RWPE2 (cell line): ENCODE data around the gene MCTP2.

Experiments
- ATAC-seq: fragments of 200-7000 bp; cut with Tn5 transposase; 3 replicates; pipeline ENCODE4 v1.9.1; 2021; ENCODE audit warnings: low read depth
- DNase-seq: peaks from one replicate; pipeline ENCODE4 v3.0.0-alpha.2; 2020; ENCODE audit warnings: low spot score
- H3K27ac ChIP-seq: fragments of 450-650 bp; 2 replicates; pipeline ENCODE4 v1.5.1; 2017; ENCODE audit warnings: mild to moderate bottlenecking; ENCODE audit not compliant: poor library complexity, severe bottlenecking
- H3K27me3 ChIP-seq: fragments of 250-450 bp; sonication (Bioruptor Pico); 2 replicates; pipeline ENCODE4 v1.5.1; 2021; ENCODE audit warnings: mild to moderate bottlenecking, moderate library complexity; ENCODE audit not compliant: insufficient read depth, poor library complexity, severe bottlenecking
- H3K36me3 ChIP-seq: fragments of 250-450 bp; sonication (Bioruptor Pico); 2 replicates; pipeline ENCODE4 v1.5.1; 2020; ENCODE audit warnings: low read depth, mild to moderate bottlenecking, moderate library complexity
- H3K4me1 ChIP-seq: fragments of 250-450 bp; sonication (Bioruptor Pico); 2 replicates; pipeline ENCODE4 v1.5.1; 2021; ENCODE audit warnings: mild to moderate bottlenecking, moderate library complexity; ENCODE audit not compliant: insufficient read depth, poor library complexity, severe bottlenecking
- H3K4me3 ChIP-seq: fragments of 250-450 bp; sonication (Bioruptor Pico); 2 replicates; pipeline ENCODE4 v1.5.1; 2021; ENCODE audit warnings: mild to moderate bottlenecking, moderate library complexity; ENCODE audit not compliant: severe bottlenecking
- H3K9me3 ChIP-seq: fragments of 250-450 bp; sonication (Bioruptor Pico); 2 replicates; pipeline ENCODE4 v1.5.1; 2021; ENCODE audit warnings: mild to moderate bottlenecking, moderate library complexity; ENCODE audit not compliant: severe bottlenecking
- CTCF ChIP-seq: fragments of 450-650 bp; IDR thresholded peaks from one replicate; pipeline ENCODE4 v1.5.1; 2017; ENCODE audit warnings: mild to moderate bottlenecking, moderate library complexity; ENCODE audit not compliant: poor library complexity, severe bottlenecking

Gene MCTP2

GRCh38 chr15:94351031-94351535 is 119.7 kb downstream of the MCTP2 start:
- ATAC-seq (no peak), DNase-seq (no peak)
- Histone ChIP-seq H3K36me3 (no peaks in the 10 kb centered on the region; the same call in 1 of the 2 replicates), H3K4me3 (no peak overlapping the region), H3K27me3 (no peaks in the 10 kb centered on the region), H3K9me3 (no peaks in the 10 kb centered on the region), H3K27ac (no peak overlapping the region), H3K4me1 (no peaks in the 10 kb centered on the region)
- no peak for TF ChIP-seq CTCF

GRCh38 chr15:94352636-94353487 is 121.5 kb downstream of the MCTP2 start:
- TF ChIP-seq CTCF: no peak
- Histone ChIP-seq H3K27ac (no peak overlapping the region), H3K36me3 (no peaks in the 10 kb centered on the region; the same call in 1 of the 2 replicates), H3K4me3 (no peak overlapping the region), H3K4me1 (no peaks in the 10 kb centered on the region), H3K27me3 (no peaks in the 10 kb centered on the region), H3K9me3 (no peaks in the 10 kb centered on the region)
- ATAC-seq (no peak; the same call in 2 of the 3 replicates), DNase-seq (no peak)

GRCh38 chr15:94353488-94353820 is 122.1 kb downstream of the MCTP2 start:
- no peak for TF ChIP-seq CTCF
- peaks cover 5% of the 10 kb centered on the region; the same call in 1 of the 2 replicates for H3K36me3 ChIP-seq

GRCh38 chr15:94354655-94355054 is 123.3 kb downstream of the MCTP2 start:
- no peak for ATAC-seq

More at GRCh38 chr15:94353488-94353820, 122.1 kb downstream of the MCTP2 start:
- no peaks in the 10 kb centered on the region for H3K4me1 ChIP-seq
- no peak overlapping the region for H3K27ac ChIP-seq
- H3K4me3 ChIP-seq: no peak overlapping the region
- H3K9me3 ChIP-seq: no peaks in the 10 kb centered on the region
- ATAC-seq: no peak
- no peaks in the 10 kb centered on the region for H3K27me3 ChIP-seq
- DNase-seq: no peak

More at GRCh38 chr15:94354655-94355054, 123.3 kb downstream of the MCTP2 start:
- no peaks in the 10 kb centered on the region for H3K4me1 ChIP-seq
- H3K4me3 ChIP-seq: no peak overlapping the region
- no peak overlapping the region for H3K27ac ChIP-seq
- H3K9me3 ChIP-seq: no peaks in the 10 kb centered on the region
- no peak for DNase-seq
- no peak for TF ChIP-seq CTCF
- peaks cover 5% of the 10 kb centered on the region; the same call in 1 of the 2 replicates for H3K36me3 ChIP-seq
- H3K27me3 ChIP-seq: no peaks in the 10 kb centered on the region
